DMS153 treated with DMSO at 0.1 percent for 48 hours (cell line): Measurements from ENCODE around the gene VCP.

Experiments
- DNase-seq: peaks from one replicate; lab custom pipeline; 2025; ENCODE audit not compliant: unreplicated experiment; lab: John Stamatoyannopoulos, UW

Gene VCP

DNA sequence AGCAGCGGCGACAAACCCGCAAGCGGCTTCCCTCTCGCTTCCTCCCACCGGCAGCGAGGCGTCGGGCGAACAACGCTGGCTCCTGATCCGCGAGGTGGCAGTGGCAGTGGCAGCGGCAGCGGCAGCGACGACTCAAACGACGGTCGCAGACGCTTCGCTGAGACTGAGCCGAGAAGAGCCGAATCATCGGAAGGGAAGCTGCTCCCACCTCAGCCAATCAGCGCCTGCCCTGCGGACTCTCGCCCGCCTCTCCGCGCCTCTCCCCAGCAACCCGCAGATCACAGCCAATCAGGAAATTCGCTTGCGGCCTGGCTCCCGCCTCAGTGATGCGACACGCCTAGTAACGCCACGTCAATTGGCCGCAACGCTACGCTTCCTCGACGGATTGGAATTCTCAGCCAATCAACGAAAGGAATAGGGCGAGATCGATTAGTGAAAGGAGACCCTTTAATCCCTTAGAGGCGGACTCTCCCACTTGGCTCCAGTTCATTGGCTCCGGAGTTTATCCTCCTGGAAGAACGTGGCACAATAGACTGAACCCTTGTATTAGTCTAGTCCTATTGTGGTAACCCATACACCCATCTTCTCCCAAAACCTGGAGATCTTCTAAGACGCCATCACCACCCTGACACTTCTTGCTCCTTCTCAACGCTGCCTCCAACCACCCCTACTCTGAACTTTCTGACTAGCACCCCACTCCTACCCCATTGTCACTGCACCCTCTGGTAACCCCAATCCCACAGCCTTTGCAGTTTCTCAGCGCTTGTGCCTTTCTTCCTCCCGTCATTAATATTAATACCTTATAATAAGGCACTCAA, at the start of gene VCP:
Gene VCP (minus strand): TSS at position 165 of the 818 bp plus-strand sequence. CDS start 272 bp downstream, outside the sequence.
- DNase-seq, result peak; percentile 97

DNA sequence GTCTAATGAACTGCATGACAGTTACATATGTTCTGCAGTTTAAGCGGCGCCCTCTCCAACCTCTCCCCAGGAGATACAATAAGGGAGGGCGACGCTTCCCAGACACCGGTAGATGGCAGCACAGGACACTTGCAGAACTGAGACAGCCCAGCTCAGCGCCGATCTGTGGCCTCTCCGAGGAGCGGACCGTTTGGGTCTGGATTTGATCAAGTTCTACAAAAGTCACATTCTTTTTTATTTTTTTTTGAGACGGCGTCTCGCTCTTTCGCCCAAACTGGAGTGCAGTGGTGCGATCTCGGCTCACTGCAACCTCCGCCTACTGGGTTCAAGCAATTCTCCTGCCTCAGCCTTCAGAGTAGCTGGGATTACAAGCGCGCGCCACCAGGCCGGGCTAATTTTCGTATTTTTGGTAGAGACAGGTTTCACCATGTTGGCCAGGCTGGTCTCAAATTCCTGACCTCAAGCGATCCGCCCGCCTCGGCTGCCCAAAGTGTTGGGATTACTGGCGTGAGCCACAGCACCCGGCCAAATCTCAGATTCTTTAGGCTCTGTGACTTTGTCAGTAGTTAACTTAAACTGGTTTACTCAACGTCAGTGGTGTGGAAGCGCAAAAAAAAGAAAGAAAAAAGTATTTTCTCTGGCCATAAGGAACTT, 44.6 kb upstream of the VCP start:
- peak; percentile 82 for DNase-seq

DNA sequence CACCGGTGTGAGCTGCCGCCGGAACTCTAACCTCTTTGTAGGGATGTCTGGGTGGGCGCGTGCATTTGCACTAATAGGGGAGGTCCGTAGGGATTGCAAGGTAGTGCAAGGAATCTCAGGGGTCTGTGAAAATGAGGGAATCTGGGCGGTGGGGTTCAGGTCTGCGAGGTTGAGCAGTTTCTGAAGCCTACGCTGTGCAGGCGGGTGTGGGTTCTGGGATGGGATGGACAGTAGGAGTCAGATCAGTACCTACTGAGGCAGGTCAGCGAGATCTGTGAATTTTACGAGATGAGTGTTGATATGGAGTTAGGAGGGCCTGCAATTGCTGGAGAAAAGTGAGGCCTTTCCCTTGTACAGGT, 44.1 kb upstream of the VCP start:
- no peak for DNase-seq

DNA sequence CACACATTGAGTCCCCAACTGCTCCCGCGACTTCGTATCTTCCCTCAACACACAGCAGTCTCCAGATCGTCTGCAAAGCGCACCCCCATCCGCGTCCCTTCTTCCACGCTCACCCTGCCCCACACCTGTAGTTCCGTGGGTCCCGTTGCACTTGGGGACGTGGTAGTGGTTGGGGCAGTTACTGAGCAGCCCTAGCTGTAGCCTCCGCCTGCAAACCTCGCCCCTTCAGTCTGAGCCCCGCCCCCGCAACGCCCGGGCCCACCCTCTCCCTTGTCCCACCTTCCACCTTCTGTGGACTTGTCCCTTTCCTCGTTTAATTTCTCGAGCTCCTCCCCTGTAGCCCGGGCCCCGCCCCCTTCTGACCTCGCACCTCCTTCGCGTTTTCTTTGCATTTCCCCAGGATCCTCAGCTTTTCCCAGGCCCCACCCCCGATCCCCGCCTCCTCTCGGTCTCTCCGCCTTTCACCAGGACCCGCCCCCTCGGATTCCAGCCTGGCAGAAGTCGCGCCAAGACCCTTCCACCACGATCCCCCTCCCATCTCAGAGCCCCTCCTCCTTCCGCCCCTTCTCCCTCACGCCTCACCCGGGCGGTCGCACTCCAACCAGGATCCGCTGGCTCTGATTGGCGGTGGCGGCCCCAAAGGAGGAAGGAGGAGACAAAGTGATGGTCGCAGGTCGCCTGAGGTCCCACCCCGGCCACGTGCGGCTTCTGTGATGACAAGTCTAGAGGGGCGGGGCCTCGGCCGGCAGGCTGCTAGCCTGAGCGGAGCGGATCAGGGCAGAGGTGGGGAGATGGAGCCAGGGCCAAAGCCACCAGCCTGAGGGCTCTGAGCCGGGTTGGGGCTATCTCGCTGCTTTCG, 43.5 kb upstream of the VCP start, which contains the start of gene ATOSB:
Gene ATOSB (minus strand): TSS at position 183 of the 859 bp plus-strand sequence. CDS start 7,588 bp downstream, outside the sequence.
- DNase-seq, result peak; percentile 87

DNA sequence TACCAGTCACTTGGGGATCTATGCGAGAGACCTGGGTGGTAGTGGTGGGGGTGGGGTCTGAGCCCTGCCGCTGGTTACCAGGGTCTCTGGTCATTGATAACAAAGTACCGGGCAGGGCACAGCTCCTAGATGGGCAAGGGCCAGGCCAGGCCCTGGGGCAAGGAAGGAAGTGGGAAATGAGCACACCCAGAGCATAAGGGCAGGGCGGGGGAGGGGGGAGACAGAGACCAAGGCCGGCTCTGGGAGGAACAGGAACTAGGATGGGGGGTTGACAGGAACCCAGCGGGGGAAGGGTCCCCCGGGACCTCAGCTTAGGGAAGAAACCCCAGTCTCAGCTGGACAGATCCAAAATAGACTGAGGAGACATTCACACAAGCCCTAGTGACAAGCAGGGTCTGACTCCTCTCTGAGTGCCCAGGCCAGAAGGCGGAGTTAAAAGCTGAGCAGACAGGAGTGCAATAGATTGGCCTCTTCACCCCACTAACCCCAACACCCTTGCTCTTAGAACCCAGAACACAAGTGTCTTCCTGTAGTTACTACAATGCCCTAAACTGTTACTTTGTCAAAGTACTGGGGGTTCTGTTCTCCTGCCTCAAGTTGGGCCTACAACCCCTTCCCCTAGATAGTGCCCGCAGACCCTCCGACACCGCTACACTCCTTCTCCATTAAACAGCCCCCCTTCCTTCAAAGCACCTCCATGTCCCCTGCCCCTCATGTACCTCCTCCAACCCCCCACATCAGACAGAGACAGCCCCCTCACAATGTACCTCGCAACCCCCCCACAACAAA, 42.6 kb upstream of the VCP start:
- no peak for DNase-seq

DNA sequence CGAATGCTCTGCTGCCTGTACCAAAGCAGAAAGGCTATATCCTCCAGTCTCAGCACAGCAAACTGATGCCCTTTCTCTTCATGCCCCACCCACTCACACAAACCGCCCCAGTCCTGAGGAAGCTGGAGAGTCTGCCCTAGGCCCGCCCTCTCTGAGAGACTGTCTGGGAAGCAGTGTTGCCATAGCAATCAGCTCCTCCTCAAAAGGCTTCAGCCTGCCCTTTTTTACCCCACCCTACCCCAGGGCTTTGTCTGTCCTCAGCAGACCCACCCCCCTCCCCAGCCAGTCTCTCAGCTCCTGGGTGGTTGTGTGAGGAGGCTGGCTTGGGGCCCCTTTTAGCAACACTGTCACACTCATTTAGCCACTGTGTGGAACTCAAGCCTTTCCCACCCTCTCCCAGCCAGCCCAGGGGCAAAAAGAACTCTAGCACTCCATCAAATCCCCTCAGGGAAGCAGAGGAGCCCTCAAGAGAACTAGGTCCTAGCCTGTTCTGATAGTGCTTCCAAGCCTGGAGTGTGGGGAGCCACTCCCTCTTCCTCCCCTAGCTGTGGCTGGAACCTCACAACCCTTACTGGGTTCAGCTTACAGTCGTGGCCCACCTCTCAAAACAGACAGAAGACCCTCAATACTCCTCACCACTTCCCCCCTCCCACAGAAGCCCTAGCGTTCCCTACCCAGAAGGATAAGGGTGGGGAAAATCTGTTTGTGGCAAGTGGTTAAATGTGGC, 41.9 kb upstream of the VCP start:
- DNase-seq, result peak; percentile 12

DNA sequence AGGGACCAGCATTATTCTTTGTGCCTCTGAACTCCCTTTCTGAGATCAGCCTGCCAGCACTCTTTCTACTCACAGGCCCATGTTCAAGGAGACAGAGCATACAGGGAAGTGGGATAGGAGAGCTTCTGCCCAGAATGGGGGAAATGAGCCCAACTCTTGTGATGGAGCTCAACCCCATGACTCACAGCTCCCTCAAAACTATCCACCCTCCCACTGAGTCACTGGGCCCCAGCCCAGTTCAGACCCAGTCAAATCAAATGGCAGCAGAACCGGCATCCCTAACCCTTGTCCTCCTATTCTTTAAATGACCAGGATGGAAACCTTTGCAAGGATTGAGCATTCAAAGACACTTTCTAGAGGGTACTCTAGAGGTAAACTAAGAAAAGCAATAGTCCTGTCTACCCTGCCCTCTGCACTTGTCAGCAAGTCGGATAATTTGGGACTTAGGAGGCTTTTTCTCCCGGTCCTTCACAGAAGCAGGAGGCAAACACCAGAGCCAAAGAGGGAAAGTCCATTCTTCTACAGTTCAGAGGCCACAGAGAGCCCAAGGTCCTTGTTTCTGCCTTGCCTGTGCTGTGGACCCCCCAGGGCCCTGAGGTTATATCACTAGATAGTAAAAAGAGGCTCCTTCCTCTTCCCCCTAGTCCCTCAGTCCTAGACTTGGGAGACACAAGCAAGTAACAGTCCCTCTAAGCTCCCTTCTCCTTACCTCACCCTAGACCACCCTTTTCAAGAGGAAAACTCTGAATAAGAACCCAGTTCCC, 40.0 kb upstream of the VCP start:
- no peak for DNase-seq

DNA sequence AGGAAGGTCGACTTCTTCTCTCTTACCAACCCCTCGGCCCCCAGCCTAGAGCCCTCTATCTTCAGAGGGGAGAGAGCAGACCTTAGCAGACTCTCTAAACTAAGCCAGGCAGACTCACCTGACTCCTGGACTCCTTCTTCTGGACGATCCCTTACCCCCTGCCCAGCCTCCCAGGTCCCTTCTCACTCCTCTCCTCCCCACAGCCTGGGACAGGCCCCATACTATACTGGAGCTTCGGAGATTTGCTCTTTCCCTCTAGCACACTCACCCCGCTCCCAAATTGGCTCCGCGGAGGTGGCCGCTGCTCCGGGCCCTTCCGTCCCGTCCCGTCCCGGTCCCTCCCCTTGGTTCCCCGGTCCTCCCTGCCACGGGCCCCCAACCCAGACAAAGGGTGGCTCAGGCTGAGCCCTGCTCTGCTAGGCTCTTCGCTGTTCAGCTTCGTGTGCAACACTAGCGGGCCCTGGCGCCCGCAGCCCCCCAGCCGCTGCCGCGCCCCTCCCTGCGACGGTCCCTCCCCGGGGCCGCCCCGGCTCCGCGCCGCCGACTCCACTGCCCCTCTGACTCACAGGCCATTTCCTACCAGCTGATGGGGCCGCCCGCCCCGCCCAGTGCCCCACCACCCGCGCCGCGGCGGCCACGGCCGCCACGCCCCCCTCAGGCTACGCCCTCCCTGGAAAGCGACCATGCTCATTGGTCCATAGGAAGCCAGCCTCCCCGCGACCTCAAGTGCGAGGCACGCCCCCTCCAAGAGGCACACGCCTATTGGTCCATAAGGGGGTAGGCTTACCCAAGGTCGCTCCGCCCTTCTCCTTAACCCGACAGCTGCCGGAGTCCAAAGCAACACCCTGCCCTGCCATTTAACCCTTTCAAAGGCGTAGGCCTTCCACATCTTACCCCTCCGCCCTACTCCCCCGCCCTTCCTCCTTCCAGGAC, 38.8 kb upstream of the VCP start:
- peak; percentile 95 for DNase-seq

DNA sequence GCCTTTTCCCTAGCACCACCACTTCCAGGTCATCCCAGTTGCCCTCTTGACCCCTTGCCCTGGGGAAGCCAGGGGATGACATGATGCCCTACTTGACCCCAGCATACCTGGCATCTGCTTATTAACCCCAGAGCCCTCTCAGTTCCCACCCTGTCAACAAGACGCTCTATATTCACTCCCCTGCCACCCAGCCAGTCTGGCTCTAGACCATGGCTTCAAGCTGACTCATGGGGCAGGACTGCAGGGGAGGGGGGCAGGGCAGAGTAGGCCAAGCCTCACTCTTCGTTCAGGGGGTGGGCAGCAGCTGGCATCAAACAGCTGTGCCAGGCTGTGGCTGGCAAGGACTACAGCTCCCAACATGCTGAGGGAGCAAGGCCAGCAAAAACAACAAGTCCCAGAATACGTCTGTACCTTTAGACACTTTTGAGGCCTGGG, 37.9 kb upstream of the VCP start:
- DNase-seq, result no peak

DNA sequence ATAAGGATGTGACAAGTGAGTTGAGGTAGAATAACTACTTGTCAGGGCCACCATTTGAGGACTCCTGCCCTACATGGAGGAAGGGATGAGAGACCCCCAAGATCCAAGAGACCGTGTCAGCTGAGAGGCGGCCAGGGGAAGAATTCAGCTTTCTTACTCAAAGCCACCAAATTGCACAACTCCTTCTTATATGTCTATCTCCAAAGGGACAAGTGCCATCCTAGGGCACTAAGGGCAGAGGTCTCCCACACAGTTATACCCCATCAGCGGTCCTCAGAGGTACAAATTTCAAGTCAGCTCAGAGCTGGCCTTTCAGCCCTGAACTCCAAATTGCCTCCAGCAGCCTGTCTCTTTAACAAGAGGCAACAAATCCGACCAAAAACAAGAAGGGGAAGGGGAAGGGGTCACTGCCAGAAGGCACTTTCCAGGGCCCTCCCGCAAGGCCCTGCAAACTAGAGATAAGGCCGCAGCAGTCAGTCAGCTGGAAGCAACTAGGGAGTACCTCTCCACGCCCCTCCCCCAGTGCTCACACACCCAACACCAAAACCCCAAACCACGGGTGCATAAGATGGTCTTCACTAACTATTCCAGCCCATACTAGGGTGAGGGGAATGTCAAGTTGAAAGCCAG, 36.6 kb upstream of the VCP start:
- no peak for DNase-seq

DNA sequence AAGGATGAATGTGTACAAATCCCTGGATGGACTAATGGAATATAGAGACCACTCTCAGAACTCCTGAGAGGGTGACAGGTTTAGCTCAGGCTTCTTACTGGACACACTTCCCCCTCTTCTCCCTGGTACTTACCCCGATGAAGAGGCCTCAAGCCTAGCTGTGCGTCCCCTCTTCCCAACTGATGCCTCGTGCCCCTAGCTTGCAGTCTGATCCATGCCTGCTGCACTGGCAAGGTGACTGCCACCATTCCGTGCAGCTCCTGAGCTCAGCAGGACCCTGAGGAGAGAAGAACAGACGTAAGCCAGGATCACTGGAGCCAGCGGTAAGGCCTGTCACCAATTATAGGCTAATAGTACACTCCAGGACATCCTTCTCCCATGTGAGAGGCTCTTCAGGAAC, 36.0 kb upstream of the VCP start:
- no peak for DNase-seq

DNA sequence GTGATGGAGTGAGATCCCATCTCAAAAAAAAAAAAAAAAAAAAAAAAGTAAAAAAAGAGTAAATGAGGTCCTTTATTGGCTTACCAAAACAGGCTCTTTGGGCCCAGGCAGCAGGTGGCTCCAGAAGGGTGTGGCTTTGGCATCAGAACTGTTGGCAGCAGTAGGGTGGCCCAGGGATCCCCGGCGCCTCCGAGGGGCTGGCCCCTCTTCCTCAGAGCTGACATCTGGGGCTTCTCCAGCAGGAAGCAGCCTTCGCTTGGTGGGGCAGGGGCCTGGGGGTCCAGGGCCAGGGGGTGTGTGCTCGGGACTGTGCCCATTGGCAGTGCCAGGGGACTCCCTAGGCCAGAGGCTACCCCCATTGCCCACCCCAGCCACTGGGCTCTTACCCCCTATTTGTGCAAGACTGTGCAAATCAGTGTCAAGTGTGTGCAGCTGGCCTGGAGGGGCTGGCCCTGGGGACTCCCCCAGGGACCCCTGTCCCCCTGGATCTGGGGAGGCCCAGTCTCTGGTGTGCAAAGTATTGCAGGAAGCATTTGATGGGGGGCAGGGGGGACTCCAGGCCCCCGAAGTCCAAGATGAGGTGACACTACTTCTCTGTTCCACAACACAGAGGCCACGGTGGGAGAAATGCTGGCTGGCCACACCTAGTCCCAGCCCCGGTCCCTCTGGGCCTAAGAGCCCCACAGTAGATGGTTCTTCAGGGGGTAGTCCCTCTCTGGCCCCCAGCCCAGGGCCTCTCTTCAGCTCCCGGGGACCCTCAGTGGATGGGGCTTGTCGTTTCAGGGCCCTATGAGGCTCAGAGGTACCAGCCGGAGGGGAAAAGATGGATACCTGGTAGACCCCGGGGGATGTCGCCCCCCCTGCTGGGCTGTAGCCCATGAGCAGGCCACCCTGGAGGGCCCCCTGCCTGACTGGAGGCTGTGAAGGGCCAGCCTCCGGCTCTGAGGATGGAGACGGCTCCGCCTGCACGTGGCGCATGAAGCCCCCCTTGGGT, 35.2 kb upstream of the VCP start:
- no peak for DNase-seq

DNA sequence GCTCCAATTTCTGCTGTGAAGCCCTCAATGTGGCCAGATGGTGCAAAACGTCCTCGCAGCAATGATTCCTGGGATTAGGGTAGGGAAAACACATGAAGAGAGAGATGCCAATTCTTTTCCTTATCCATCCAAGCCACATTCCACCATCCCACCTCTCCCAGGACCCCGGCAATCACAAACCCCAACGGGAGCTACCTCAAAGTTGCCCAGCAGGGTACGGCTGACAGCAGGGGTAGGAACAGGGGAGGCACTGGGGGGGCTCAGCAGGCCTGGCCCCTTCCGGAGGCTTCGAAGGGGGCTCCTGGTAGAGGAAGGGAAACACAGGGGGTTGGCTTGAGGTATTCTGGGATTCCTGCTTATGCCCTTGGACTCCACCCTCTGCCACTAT, 33.9 kb upstream of the VCP start:
- no peak for DNase-seq

DNA sequence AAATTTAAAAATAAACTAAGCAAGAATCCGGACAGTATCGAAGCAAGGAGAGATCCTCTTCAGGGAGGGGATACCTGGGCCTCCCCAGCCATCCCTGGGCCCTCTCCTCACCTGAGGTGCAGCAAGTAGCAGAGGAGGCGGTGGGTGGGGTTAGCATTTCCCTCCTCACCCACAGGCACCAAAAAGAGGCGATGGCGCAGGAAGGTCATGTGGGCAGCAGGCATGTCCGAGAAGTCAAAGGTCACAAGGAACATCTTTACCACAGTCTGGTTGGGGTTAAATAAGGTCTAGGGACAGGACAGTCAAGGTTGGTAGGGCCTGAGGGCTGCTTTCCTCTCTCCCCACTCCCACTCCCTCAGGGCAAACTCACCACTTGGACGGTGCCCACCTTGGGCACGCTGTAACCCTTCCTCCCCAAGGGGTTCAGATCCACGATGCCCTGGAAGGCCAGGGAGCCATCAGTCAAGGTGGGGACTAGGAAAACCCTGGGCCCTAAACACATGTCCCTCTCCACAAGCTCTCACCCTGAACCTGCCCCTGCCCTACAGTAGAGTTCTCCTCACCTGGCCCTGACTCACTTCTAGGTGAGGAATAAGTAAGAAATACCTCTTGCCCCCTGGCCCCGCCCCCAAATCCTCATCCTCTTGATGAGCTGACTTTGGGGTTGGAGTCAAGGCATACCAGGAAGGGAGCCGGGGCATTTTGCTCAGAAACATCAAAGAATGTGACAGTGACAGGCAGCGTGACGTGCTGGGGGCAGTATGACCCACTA, 33.3 kb upstream of the VCP start:
- DNase-seq, result no peak

DNA sequence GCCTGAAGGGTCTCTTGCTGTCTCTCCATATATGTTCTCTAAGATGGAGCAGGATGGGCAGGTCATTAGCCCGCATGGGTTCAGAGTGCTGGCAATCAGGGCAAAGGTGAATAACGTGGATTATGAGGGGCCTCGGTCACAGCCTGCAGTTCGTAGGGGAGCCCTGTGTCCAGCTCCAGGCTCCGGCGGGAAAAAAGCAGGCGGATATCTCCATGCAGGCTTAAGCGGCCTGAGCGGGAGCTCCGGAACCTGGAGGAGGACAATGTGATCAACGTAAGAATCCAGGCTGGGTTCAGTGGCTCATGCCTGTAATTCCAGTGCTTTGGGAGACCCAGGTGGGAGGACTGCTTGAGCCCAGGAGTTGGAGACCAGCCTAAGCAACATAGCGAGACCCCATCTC, 32.7 kb upstream of the VCP start:
- DNase-seq, result no peak

DNA sequence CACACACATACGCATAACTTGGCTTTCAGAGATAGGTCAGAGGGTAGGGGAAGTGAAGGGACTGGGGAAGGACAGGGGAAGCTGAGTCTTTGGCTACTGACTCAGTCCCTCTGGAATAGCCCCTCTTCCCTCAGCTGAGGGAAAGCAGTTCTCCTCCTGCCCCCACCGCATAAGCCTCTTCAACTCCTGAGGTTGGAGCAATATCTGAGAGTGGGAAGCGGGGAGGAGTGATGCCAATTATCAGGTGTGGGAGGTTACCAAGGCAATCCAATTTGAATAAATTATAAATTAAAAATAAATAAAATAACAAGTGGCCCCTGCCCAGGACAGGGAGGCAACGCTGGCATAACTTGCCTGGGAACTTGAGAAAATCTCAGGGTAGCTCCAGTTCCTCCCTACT, 32.2 kb upstream of the VCP start:
- no peak for DNase-seq
